ENCODE results near the gene SPACA7. TPM values are rescaled to one million over a fixed set of nuclear protein-coding genes. Genes with fewer than 3 reads are reported as not detected.

Gene SPACA7
- total RNA-seq, 2 experiments from 2014 or later: not detected

- Histone ChIP-seq H3K9me3 (ENCODE audit: control insufficient read depth in 1 of 2, insufficient read depth in 1 of 2, low read length in 2 of 2) (peaks cover 4 to 11% of the 10 kb centered on the region in 2 experiments), H3K36me3 (ENCODE audit: insufficient read depth, low read length) (no peaks in the 10 kb centered on the region), H3K27me3 (ENCODE audit: control insufficient read depth in 1 of 2, insufficient read depth in 2 of 2, low read length in 2 of 2) (no peaks in the 10 kb centered on the region), H3K27ac (ENCODE audit: low read depth in 1 of 2, low read length in 2 of 2) (no peak overlapping the region), H3K4me1 (ENCODE audit: insufficient read depth, low read length) (no peaks in the 10 kb centered on the region), H3K4me3 (ENCODE audit: low read length) (no peak overlapping the region)
- POLR2A ChIA-PET: no interaction called here
- CTCF ChIA-PET: no interaction called here
- Mint-ChIP-seq H3K36me3 (ENCODE audit: low read depth) (no peaks in the 10 kb centered on the region), H3K4me3 (no peak overlapping the region), H3K9me3 (peaks cover 5% of the 10 kb centered on the region), H3K4me1 (ENCODE audit: low read depth) (no peaks in the 10 kb centered on the region), H3K27me3 (peaks cover 9% of the 10 kb centered on the region), H3K27ac (no peak overlapping the region)
- intact Hi-C loops (cut with DNase I, micrococcal nuclease): no loop called here
- DNase-seq (no peak), ATAC-seq (ENCODE audit: poor library complexity) (no peak)
- no peak for TF ChIP-seq CTCF (IDR thresholded peaks at IDR 0.05)
Measured at GRCh38 chr13:112467236-112467635, 91.1 kb downstream of the SPACA7 start.

GRCh38 chr13:112468069-112468468 lies 91.9 kb downstream of the SPACA7 start:
- Histone ChIP-seq H3K27me3 (ENCODE audit: control insufficient read depth in 1 of 2, insufficient read depth in 2 of 2, low read length in 2 of 2) (no peaks in the 10 kb centered on the region), H3K4me1 (ENCODE audit: insufficient read depth, low read length) (no peaks in the 10 kb centered on the region), H3K9me3 (ENCODE audit: control insufficient read depth in 1 of 2, insufficient read depth in 1 of 2, low read length in 2 of 2) (peaks cover 0 to 11% of the 10 kb centered on the region in 2 experiments), H3K27ac (ENCODE audit: low read depth in 1 of 2, low read length in 2 of 2) (no peak overlapping the region), H3K36me3 (ENCODE audit: insufficient read depth, low read length) (no peaks in the 10 kb centered on the region), H3K4me3 (ENCODE audit: low read length) (no peak overlapping the region)
- intact Hi-C loops (cut with DNase I, micrococcal nuclease): no loop called here
- POLR2A ChIA-PET: no interaction called here
- no peak overlapping the region for H3K4me3 Mint-ChIP-seq
- CTCF ChIA-PET: no interaction called here
- no peak overlapping the region for H3K27ac Mint-ChIP-seq
- no peak for DNase-seq
- ATAC-seq (ENCODE audit: poor library complexity): no peak
- H3K36me3 Mint-ChIP-seq (ENCODE audit: low read depth): no peaks in the 10 kb centered on the region
- H3K27me3 Mint-ChIP-seq: peaks cover 5% of the 10 kb centered on the region
- no peak for TF ChIP-seq CTCF (IDR thresholded peaks at IDR 0.05)
- H3K4me1 Mint-ChIP-seq (ENCODE audit: low read depth): no peaks in the 10 kb centered on the region
- H3K9me3 Mint-ChIP-seq: peaks cover 4% of the 10 kb centered on the region

DNA sequence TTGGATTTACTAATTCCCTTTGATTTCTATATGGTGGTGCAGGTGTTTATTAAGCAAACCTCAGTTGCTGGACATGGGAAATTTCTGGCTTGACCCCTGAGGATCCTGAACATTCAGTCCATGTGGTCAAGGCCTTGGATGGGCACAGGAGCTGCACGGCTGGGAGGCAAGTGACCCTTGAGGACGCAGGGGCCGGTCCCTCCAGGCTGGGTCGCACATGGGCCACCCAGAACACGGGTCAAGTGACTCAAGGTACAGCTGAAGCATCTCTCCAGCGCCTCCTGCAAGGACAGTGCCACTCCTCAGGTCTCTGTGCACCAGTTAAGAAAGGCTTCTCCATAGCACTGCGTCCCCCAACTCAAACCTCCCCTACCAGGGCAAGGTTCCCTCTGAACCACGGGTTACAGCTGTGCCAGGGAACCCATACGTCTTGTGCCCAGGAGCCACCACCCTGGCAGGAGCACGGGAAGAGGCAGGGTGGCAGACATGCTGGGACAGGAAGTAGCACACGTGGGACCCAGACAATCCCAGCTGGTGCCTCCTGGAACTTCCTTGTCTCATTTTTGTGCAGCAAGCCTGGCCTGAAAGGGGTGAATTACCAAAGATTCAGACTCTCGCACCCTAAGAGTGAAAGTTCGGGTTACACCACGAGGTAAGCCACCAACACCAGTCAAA lies 93.1 kb downstream of the SPACA7 start:
- Mint-ChIP-seq H3K4me1 (ENCODE audit: low read depth) (no peaks in the 10 kb centered on the region), H3K4me3 (no peak overlapping the region), H3K9me3 (peaks cover 4% of the 10 kb centered on the region), H3K27ac (no peak overlapping the region), H3K27me3 (peaks cover 5% of the 10 kb centered on the region), H3K36me3 (ENCODE audit: low read depth) (no peaks in the 10 kb centered on the region)
- H3K9me3 ChIP-seq (ENCODE audit: control insufficient read depth in 1 of 2, insufficient read depth in 1 of 2, low read length in 2 of 2): peaks cover 0 to 11% of the 10 kb centered on the region in 2 experiments
- H3K36me3 ChIP-seq (ENCODE audit: insufficient read depth, low read length): no peaks in the 10 kb centered on the region
- H3K27me3 ChIP-seq (ENCODE audit: control insufficient read depth in 1 of 2, insufficient read depth in 2 of 2, low read length in 2 of 2): no peaks in the 10 kb centered on the region
- no peaks in the 10 kb centered on the region for H3K4me1 ChIP-seq (ENCODE audit: insufficient read depth, low read length)
- TF ChIP-seq CTCF (IDR thresholded peaks at IDR 0.05): no peak
- ChIA-PET POLR2A (no interaction called here), CTCF (no interaction called here)
- DNase-seq: no peak
- no peak overlapping the region for H3K27ac ChIP-seq (ENCODE audit: low read depth in 1 of 2, low read length in 2 of 2)
- intact Hi-C loops (cut with DNase I, micrococcal nuclease): no loop called here
- ATAC-seq (ENCODE audit: poor library complexity): no peak
- H3K4me3 ChIP-seq (ENCODE audit: low read length): no peak overlapping the region
